IPS DF 19.7 (cell line): Measurements from ENCODE around the gene TRPM2.

Experiments
- DNase-seq: peaks from one replicate; pipeline ENCODE4 v3.0.0-alpha.2; 2013; ENCODE audit warnings: low read depth, low spot score

TRPM2 gene

GRCh38 chr21:44353191-44353970, at the start of gene TRPM2:
Gene TRPM2, plus strand, starts transcription at chr21:44353621. Its CDS starts 80 bp downstream, at chr21:44353701.
- no peak for DNase-seq

DNA sequence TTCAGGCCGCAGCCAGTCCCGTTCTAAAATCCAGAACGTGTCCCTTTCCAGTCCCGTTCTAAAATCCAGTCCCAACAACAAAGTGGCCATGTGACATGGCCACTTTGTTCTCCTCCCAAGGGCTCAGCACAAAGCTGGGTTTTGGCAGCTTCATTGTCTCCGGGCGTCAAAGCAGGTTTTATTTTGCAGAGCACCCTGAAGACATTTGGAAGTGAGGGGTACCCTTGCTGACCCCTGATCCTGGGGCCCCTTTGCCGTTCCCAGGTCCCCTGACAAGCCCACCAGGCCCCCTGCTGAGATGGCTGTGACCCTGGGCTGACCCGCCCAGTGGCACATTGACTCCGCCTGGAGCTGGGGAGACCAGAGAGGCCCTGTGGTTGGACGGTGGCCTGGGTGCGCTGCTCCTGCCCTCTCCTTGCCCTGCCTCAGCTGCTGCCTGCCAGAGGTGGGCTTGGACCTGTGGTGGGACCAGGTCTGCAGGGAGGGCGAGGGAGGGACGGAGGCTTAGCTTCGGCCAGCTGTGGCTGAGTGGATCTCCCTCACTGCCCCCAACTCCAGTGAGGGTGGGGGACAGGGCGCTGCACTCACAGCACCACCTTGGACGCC, 49.3 kb upstream of the TRPM2 start:
- DNase-seq, result no peak

GRCh38 chr21:44304877-44305293, 48.5 kb upstream of the TRPM2 start:
- DNase-seq, result no peak

DNA sequence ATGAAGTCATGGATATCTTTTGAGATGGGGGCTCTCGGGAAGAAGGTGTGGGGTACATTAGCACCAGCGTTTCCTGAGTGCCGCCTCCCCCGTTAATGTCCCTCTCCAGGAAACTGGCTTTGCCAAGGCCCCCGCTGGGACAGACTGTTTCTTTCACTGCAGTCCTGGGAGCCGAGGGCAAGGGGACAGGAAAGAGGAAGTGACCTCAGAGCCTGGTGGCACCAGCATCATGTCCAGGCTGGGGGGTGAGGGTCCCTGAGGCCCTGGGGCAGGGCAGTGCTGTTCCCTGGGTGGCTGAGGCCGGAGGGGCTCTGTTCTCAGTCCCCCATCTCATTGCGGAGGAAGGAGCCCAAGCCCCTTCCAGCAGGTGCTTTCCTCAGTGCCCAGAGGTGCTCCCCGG, 47.7 kb upstream of the TRPM2 start:
- DNase-seq, result no peak

DNA sequence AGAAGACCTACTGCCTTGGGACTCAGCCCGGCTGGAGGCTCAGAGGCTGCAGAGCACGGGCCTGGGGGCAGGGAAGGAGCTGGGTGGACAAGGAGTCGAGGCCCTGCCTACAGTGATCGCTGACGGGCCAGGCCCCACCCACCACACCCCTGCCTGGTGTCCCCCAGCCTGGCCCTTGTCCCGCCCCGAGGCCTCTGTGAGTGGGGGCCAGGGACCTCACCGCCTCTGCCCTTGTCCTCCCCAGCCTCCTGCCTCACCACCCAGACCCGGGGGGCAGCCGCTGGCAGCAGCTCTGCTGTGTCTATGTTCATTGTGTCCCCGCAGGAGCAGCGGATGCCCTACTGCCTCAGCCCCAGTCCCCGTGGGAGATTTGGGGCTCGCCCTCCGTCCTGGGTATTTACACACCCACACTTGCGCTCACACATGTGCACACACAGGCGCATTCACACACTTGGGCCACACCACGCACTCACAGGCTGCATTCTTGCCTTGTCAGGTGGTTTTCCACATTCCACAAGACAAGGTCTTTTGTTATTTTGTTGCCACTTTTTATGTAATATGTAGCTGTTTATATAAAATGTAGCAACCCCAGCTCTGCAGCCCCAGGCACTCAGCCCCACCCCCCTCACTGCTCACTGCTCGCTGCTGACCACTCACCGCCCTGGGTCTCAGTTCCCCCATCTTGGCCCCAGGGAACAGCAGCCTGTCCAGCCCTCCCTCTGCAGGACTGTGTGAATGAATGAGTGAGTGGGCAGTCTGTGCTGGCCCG, 46.3 kb upstream of the TRPM2 start:
- no peak for DNase-seq

GRCh38 chr21:44310628-44311507, 42.6 kb upstream of the TRPM2 start:
- no peak for DNase-seq

DNA sequence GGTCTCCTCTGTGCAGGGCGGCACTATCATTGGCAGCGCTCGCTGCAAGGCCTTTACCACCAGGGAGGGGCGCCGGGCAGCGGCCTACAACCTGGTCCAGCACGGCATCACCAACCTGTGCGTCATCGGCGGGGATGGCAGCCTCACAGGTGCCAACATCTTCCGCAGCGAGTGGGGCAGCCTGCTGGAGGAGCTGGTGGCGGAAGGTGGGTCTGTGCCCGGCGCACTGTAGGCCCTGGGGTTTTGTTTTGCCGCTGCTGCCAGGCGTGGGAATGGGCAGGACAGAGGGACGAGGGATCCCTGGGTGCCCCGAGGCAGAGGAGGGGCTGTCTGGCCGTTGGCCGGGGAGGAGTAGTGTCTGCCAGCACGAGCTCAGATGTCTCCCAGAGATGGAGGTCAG, 41.3 kb upstream of the TRPM2 start:
- DNase-seq, result no peak

GRCh38 chr21:44312716-44313115, 40.7 kb upstream of the TRPM2 start:
- no peak for DNase-seq

DNA sequence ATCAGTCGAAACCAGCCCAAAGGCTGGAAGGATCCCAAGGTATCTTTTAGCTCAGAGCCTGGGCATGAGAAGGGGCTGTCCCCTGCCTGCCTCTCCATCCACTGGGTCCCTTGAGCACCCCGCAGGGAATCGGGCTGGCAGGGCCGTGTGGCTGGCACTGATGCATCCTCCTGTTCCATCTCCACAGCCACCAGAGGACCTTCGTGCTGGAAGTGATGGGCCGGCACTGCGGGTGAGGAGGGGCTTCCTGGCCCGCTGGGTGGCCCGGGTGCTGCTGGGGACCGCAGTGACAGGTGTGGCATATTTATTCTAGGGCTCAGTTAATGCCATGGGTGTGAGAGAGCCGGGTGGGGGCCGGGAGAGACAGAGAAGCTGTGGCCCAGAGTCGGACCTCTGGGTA, 40.0 kb upstream of the TRPM2 start:
- no peak for DNase-seq

GRCh38 chr21:44314128-44314527, 39.3 kb upstream of the TRPM2 start:
- no peak for DNase-seq

GRCh38 chr21:44314561-44314960, 38.9 kb upstream of the TRPM2 start:
- DNase-seq, result no peak

- no peak for DNase-seq
Measured at GRCh38 chr21:44315691-44316203, 37.7 kb upstream of the TRPM2 start.

GRCh38 chr21:44316277-44316900, 37.0 kb upstream of the TRPM2 start:
- no peak for DNase-seq

DNA sequence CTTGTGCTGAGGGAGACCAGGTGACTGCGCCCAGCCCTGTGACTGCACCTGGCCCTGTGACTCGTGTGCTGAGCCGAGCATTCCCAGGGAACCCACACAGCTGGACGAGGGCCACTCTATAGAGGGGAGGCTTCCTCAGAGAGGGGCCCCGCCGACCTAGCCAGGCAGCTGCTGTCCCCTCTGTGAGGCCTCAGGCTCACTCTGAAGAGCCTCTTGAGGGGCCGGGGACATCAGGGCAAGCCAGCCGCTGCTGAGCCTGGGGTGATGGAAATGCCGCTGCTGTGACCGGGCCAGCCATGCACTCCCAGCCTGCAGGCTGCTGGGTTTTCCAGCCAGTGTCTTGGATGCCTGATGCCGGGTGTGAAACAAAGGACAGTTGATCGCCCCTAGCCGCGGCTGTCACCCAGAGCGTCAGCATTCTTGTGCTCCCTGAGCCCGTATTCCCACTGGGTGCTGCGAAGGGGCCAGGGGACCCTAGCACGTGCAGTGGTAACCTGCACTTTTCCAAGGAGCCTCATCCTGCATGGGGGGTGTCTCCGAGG, 36.1 kb upstream of the TRPM2 start:
- DNase-seq, result no peak

GRCh38 chr21:44317871-44318270, 35.5 kb upstream of the TRPM2 start:
- DNase-seq, result no peak

- no peak for DNase-seq
Measured at GRCh38 chr21:44318489-44319285, 34.7 kb upstream of the TRPM2 start.

- no peak for DNase-seq
Measured at GRCh38 chr21:44319407-44320065, 33.9 kb upstream of the TRPM2 start.

- no peak for DNase-seq
Measured at GRCh38 chr21:44320847-44321246, 32.6 kb upstream of the TRPM2 start.

- DNase-seq, result no peak
Measured at GRCh38 chr21:44321846-44322450, 31.5 kb upstream of the TRPM2 start.
